ENCODE results near the gene CSPG5. TPM values are rescaled to one million over a fixed set of nuclear protein-coding genes. Genes with fewer than 3 reads are reported as not detected.

Gene CSPG5, protein sequence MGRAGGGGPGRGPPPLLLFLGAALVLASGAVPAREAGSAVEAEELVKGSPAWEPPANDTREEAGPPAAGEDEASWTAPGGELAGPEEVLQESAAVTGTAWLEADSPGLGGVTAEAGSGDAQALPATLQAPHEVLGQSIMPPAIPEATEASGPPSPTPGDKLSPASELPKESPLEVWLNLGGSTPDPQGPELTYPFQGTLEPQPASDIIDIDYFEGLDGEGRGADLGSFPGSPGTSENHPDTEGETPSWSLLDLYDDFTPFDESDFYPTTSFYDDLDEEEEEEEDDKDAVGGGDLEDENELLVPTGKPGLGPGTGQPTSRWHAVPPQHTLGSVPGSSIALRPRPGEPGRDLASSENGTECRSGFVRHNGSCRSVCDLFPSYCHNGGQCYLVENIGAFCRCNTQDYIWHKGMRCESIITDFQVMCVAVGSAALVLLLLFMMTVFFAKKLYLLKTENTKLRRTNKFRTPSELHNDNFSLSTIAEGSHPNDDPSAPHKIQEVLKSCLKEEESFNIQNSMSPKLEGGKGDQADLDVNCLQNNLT
- 1 to 10 TPM in 1 of 2 donors, under 1 TPM in 1; 0.14 to 1.2 TPM for total RNA-seq

DNA sequence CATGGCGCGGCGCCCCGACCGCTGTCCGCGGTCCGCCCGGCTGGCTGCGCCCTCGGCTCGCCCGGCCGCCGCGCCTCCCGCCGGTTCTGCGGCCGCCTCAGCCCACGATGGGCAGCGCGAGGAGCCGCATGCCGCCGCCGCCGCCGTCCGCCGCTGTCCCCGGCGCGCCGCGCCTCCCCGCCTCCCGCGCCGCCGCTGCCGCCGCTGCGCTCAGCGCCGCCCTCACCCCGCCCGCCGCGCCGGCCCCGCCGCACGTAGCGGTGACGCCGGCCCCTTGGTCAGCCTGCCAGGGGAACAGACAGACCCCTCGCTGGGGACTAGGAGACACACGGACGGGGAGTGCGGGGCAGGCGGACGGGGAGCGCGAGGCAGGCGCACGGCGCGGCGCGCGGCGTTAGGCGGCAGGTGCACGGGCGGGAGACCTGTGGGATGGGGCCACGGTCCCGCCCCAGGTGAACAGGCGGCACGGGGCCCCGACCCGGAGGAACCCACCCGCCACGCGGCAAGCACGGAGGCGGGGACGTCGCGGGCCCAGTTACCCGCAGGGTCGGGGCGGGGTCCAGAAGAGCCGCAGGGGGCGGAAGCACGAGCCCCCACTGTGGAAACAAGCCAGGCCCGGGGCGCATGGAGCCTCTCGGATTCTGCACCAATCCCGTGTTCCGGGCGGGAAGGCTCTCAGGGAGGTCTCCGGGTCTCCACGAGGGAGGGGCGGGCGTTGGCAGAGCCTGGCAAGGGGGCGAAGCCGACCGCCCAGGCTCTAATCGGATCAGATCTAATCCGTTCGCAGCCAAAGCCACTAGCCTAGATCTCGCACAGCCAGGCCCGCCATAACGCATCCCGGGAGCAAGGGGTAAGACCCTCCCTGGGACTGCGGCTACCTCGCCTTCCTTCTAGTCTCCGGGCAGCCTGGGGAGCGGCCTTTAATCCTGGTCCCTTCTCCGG lies at the start of gene CSPG5:
Gene CSPG5, minus strand, starts transcription at position 175 of the 942 bp plus-strand sequence. Its CDS starts 172 bp downstream, at position 3.
- Histone ChIP-seq H3K27ac (no peak within 1 kb of the TSS), H3K27me3 (replicated peaks; ENCODE audit: insufficient read depth) (no peaks in the 10 kb centered on the region), H3K4me3 (peak within 1 kb of the TSS; percentile 45 to 67), H3K36me3 (no peaks in the 10 kb centered on the region), H3K4me1 (replicated peaks) (no peaks in the 10 kb centered on the region), H3K9me3 (no peaks in the 10 kb centered on the region)
- DNase-seq (ENCODE audit: low spot score), result no peak
- WGBS, result 18% methylated on average over 14 of the region's 121 CpGs
- TF ChIP-seq POLR2A (IDR thresholded peaks at IDR 0.05) (no peak), POLR2AphosphoS5 (IDR thresholded peaks at IDR 0.05) (no peak)
- TF ChIP-seq, protein P1, sequence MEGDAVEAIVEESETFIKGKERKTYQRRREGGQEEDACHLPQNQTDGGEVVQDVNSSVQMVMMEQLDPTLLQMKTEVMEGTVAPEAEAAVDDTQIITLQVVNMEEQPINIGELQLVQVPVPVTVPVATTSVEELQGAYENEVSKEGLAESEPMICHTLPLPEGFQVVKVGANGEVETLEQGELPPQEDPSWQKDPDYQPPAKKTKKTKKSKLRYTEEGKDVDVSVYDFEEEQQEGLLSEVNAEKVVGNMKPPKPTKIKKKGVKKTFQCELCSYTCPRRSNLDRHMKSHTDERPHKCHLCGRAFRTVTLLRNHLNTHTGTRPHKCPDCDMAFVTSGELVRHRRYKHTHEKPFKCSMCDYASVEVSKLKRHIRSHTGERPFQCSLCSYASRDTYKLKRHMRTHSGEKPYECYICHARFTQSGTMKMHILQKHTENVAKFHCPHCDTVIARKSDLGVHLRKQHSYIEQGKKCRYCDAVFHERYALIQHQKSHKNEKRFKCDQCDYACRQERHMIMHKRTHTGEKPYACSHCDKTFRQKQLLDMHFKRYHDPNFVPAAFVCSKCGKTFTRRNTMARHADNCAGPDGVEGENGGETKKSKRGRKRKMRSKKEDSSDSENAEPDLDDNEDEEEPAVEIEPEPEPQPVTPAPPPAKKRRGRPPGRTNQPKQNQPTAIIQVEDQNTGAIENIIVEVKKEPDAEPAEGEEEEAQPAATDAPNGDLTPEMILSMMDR (IDR thresholded peaks at IDR 0.05), result no peak
- intact Hi-C loops (cut with DNase I), result no loop called here

DNA sequence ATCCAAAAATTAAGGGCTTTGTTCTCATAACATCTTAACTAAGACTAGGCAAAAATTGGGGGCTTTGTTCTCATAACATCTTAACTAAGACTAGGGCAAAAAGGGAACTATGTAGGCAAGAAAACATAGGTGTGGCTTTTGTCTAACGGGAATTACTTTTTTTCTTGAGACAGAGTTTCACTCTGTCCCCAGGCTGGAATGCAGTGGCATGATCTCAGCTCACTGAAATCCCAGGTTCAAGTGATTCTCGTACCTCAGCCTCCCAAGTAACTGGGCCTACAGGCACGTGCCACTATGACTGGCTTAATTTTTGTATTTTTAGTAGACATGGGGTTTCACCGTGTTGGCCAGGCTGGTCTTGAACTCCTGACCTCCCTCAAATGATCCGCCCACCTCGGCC lies 49.8 kb upstream of the CSPG5 start:
- no peak for DNase-seq (ENCODE audit: low spot score)
- Histone ChIP-seq H3K27me3 (replicated peaks; ENCODE audit: insufficient read depth) (no peaks in the 10 kb centered on the region), H3K9me3 (no peaks in the 10 kb centered on the region), H3K36me3 (no peaks in the 10 kb centered on the region), H3K4me3 (no peak overlapping the region), H3K4me1 (replicated peaks) (no peaks in the 10 kb centered on the region), H3K27ac (no peak overlapping the region)
- intact Hi-C loops (cut with DNase I), result no loop called here
- WGBS, result 90% methylated on average over 6 of the region's 6 CpGs
- TF ChIP-seq, protein P1 (IDR thresholded peaks at IDR 0.05), result no peak
- TF ChIP-seq POLR2AphosphoS5 (IDR thresholded peaks at IDR 0.05) (no peak), POLR2A (IDR thresholded peaks at IDR 0.05) (no peak)

DNA sequence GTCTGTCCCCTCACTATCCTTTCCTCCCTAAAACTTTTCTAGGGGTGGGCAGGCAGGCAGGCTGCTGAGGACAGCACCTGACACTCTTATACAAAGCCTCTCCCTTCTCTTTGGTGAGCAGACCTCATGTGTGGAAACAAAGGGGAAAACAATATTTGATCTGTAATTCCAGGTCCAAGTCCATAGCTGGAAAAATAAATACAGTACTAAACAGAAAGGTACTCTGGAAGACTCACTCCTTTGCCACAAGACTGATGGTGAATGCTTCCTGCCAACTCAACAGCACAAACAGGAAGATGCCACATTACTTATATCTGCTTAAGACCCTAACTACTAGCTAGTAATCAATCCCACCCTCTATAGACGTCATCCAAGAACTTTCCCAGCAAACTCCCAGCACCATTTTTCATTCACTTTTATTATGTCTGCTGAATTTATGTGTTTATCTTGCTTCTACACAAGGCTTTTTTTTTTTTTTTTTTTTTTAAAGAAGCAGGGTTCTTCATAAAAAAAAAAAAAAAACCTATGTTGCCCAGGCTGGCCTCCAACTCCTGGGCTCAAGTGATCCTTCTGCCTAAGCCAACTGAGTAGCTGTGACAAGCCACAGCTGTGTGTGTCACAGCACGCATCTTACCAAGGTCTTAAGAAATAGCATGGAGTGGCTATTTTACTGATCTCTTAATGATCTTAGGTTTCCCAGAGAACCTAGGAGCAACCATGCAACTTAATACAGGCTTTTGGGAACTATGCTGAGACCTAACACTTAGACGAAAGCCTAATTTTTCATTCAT lies 44.2 kb upstream of the CSPG5 start:
- no peak for TF ChIP-seq POLR2AphosphoS5 (IDR thresholded peaks at IDR 0.05)
- TF ChIP-seq, protein P1 (IDR thresholded peaks at IDR 0.05), result no peak
- TF ChIP-seq POLR2A (IDR thresholded peaks at IDR 0.05), result no peak
- H3K4me3 ChIP-seq, result no peak overlapping the region
- 76% methylated on average over 3 of the region's 3 CpGs for WGBS
- H3K9me3 ChIP-seq, result no peaks in the 10 kb centered on the region
- DNase-seq (ENCODE audit: low spot score), result no peak
- no peaks in the 10 kb centered on the region for H3K4me1 ChIP-seq (replicated peaks)
- H3K27ac ChIP-seq, result no peak overlapping the region
- no peaks in the 10 kb centered on the region for H3K27me3 ChIP-seq (replicated peaks; ENCODE audit: insufficient read depth)
- no peaks in the 10 kb centered on the region for H3K36me3 ChIP-seq
- intact Hi-C loops (cut with DNase I), result no loop called here

DNA sequence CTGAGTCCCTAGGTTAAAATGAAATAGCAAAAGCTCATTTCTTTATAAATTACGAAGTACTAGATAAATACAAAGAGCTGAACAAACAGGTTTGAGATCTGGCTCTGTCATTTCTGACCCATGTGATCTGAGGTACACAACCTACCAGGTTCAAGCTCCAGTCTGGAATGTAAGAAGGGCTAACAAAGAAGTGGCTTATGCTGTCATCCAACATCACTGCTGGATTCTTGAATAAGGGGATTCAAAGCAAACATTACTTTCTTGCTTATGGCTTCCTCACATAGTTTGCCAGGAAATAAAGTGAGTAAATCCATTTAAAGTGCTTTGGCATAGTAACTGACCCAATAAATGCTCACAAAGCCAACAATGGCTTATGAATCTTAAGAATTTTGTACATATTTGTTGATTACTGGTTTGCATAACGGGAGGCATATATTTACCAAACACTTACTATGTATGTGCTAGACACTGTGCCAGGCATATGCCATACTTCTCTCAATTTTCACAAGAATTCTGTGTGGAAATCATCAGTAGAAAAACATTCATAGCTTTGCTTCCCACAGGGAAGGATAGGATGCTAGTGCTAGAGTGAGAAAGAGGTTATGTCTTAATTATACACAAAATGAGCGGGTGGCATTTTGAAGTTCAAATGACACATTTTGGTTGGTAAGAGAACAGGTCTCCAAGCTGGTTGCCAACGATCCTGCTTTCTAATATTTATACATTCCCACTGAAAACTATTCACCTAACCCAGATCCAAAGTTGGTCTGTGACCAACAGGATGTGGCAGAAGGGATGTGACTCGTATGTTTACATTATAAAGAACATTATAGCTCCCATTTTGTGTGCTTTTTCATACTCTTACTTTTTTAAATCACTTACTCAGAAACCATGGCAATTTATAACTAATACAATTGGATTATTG lies 38.7 kb upstream of the CSPG5 start:
- DNase-seq (ENCODE audit: low spot score), result peak; percentile 23

More for the DNA sequence above, 38.7 kb upstream of the CSPG5 start:
- H3K9me3 ChIP-seq, result no peaks in the 10 kb centered on the region
- peaks cover 3% of the 10 kb centered on the region for H3K4me1 ChIP-seq (replicated peaks)
- intact Hi-C loops (cut with DNase I), result no loop called here
- H3K27ac ChIP-seq, result peak overlapping the region in 1 of 2 donors; percentile 6
- no peaks in the 10 kb centered on the region for H3K36me3 ChIP-seq
- H3K27me3 ChIP-seq (replicated peaks; ENCODE audit: insufficient read depth), result no peaks in the 10 kb centered on the region
- WGBS, result 41% methylated on average over 5 of the region's 5 CpGs
- TF ChIP-seq POLR2A (IDR thresholded peaks at IDR 0.05), result no peak
- peak; percentile 34 for TF ChIP-seq POLR2AphosphoS5 (IDR thresholded peaks at IDR 0.05)
- TF ChIP-seq, protein P1 (IDR thresholded peaks at IDR 0.05), result no peak
- H3K4me3 ChIP-seq, result no peak overlapping the region

All from prostate gland (tissue), 2 donors.